Stimulated activated CD4-positive, alpha-beta T cell treated with anti-CD3 and anti-CD28 coated beads, Interleukin-12 subunit alpha, Interleukin-12 subunit beta, amount 100 ng/mL, for 4 hours (primary cell): ENCODE measurements around the gene RAB20.
"Not testable (repeated sequence)": the region's sequence is repeated elsewhere in the genome, so short reads cannot be mapped to it uniquely, and the experiment has no call there.

Source experiments
- DNase-seq: peaks from one replicate; pipeline ENCODE4 v3.0.0-alpha.2; 2020

RAB20 gene

GRCh38 chr13:110507678-110508381 is 53.7 kb downstream of the RAB20 start:
- DNase-seq = no peak

- no peak for DNase-seq
Measured at GRCh38 chr13:110506859-110507566, 54.5 kb downstream of the RAB20 start.

- DNase-seq = no peak
Measured at GRCh38 chr13:110506396-110506795, 55.1 kb downstream of the RAB20 start.

GRCh38 chr13:110505594-110505993 is 55.9 kb downstream of the RAB20 start:
- DNase-seq = no peak

- no peak for DNase-seq
Measured at GRCh38 chr13:110503979-110504499, 57.5 kb downstream of the RAB20 start.

- DNase-seq = no peak
Measured at GRCh38 chr13:110503037-110503901, 58.3 kb downstream of the RAB20 start.

- no peak for DNase-seq
Measured at GRCh38 chr13:110501188-110501587, 60.3 kb downstream of the RAB20 start.

GRCh38 chr13:110500341-110500740 is 61.2 kb downstream of the RAB20 start:
- no peak for DNase-seq

- DNase-seq = no peak
Measured at GRCh38 chr13:110499621-110500281, 61.8 kb downstream of the RAB20 start.

- DNase-seq = no peak
Measured at GRCh38 chr13:110498765-110499164, 62.8 kb downstream of the RAB20 start.

- no peak for DNase-seq
Measured at GRCh38 chr13:110498327-110498726, 63.2 kb downstream of the RAB20 start.

- not testable (repeated sequence) for DNase-seq
Measured at GRCh38 chr13:110497896-110498295, 63.6 kb downstream of the RAB20 start.

GRCh38 chr13:110497003-110497402 is 64.5 kb downstream of the RAB20 start:
- no peak for DNase-seq

GRCh38 chr13:110496281-110496680 is 65.2 kb downstream of the RAB20 start:
- no peak for DNase-seq

GRCh38 chr13:110495881-110496280 is 65.6 kb downstream of the RAB20 start:
- no peak for DNase-seq

- DNase-seq = no peak
Measured at GRCh38 chr13:110495376-110495775, 66.1 kb downstream of the RAB20 start.

GRCh38 chr13:110493613-110494012 is 67.9 kb downstream of the RAB20 start:
- no peak for DNase-seq

- no peak for DNase-seq
Measured at GRCh38 chr13:110492679-110493593, 68.6 kb downstream of the RAB20 start.

- DNase-seq = no peak
Measured at GRCh38 chr13:110491869-110492678, 69.4 kb downstream of the RAB20 start.

- DNase-seq = no peak
Measured at GRCh38 chr13:110490009-110490770, 71.3 kb downstream of the RAB20 start.
